Measurements from ENCODE around the gene ARHGEF7. TPM values are rescaled to one million over a fixed set of nuclear protein-coding genes. Genes with fewer than 3 reads are reported as not detected.

Gene ARHGEF7
- total RNA-seq, 2 experiments from 2014 or later = 67.0 to 71.2 TPM

- Mint-ChIP-seq H3K36me3 (ENCODE audit: low read depth) (no peaks in the 10 kb centered on the region), H3K4me1 (ENCODE audit: low read depth) (no peaks in the 10 kb centered on the region), H3K27ac (no peak overlapping the region), H3K27me3 (peaks cover 5% of the 10 kb centered on the region), H3K4me3 (no peak overlapping the region), H3K9me3 (no peaks in the 10 kb centered on the region)
- ATAC-seq (no peak), DNase-seq (no peak)
- CTCF ChIA-PET = no interaction called here
- intact Hi-C loops (cut with micrococcal nuclease) = no loop called here
- TF ChIP-seq CTCF (IDR thresholded peaks at IDR 0.05) = no peak
- POLR2A ChIA-PET = no interaction called here
Observed at GRCh38 chr13:111090169-111090568, 24.9 kb upstream of the ARHGEF7 start.

- H3K4me1 Mint-ChIP-seq (ENCODE audit: low read depth) = no peaks in the 10 kb centered on the region
- ChIA-PET CTCF (no interaction called here), POLR2A (no interaction called here)
- H3K27ac Mint-ChIP-seq = no peak overlapping the region
- H3K36me3 Mint-ChIP-seq (ENCODE audit: low read depth) = no peaks in the 10 kb centered on the region
- no peak for TF ChIP-seq CTCF (IDR thresholded peaks at IDR 0.05)
- H3K9me3 Mint-ChIP-seq = no peaks in the 10 kb centered on the region
- peaks cover 22% of the 10 kb centered on the region for H3K27me3 Mint-ChIP-seq
- intact Hi-C loops (cut with micrococcal nuclease) = no loop called here
- no peak overlapping the region for H3K4me3 Mint-ChIP-seq
- DNase-seq = no peak
- ATAC-seq = no peak
Observed at GRCh38 chr13:111092685-111093084, 22.4 kb upstream of the ARHGEF7 start.

- H3K27me3 Mint-ChIP-seq = peaks cover 24% of the 10 kb centered on the region
- intact Hi-C loops (cut with micrococcal nuclease) = no loop called here
- ChIA-PET CTCF (no interaction called here), POLR2A (no interaction called here)
- ATAC-seq (no peak), DNase-seq (no peak)
- no peaks in the 10 kb centered on the region for H3K4me1 Mint-ChIP-seq (ENCODE audit: low read depth)
- H3K27ac Mint-ChIP-seq = no peak overlapping the region
- no peak overlapping the region for H3K4me3 Mint-ChIP-seq
- H3K36me3 Mint-ChIP-seq (ENCODE audit: low read depth) = no peaks in the 10 kb centered on the region
- TF ChIP-seq CTCF (IDR thresholded peaks at IDR 0.05) = no peak
- no peaks in the 10 kb centered on the region for H3K9me3 Mint-ChIP-seq
Observed at GRCh38 chr13:111093136-111093535, 22.0 kb upstream of the ARHGEF7 start.

- CTCF ChIA-PET = no interaction called here
- H3K4me3 Mint-ChIP-seq = no peak overlapping the region
- no peak for ATAC-seq
- DNase-seq = no peak
- peaks cover 24% of the 10 kb centered on the region for H3K27me3 Mint-ChIP-seq
- no peaks in the 10 kb centered on the region for H3K36me3 Mint-ChIP-seq (ENCODE audit: low read depth)
- POLR2A ChIA-PET = no interaction called here
- H3K27ac Mint-ChIP-seq = no peak overlapping the region
- intact Hi-C loops (cut with micrococcal nuclease) = no loop called here
- no peak for TF ChIP-seq CTCF (IDR thresholded peaks at IDR 0.05)
- no peaks in the 10 kb centered on the region for H3K4me1 Mint-ChIP-seq (ENCODE audit: low read depth)
- H3K9me3 Mint-ChIP-seq = no peaks in the 10 kb centered on the region
Observed at GRCh38 chr13:111093634-111094033, 21.5 kb upstream of the ARHGEF7 start.

GRCh38 chr13:111095031-111095840 lies 19.9 kb upstream of the ARHGEF7 start:
- no peaks in the 10 kb centered on the region for H3K9me3 Mint-ChIP-seq
- DNase-seq = no peak
- POLR2A ChIA-PET = no interaction called here
- TF ChIP-seq CTCF (IDR thresholded peaks at IDR 0.05) = no peak
- intact Hi-C loops (cut with micrococcal nuclease) = no loop called here
- no peak overlapping the region for H3K27ac Mint-ChIP-seq
- H3K4me1 Mint-ChIP-seq (ENCODE audit: low read depth) = no peaks in the 10 kb centered on the region
- no peak for ATAC-seq
- peaks cover 24% of the 10 kb centered on the region for H3K27me3 Mint-ChIP-seq
- H3K4me3 Mint-ChIP-seq = no peak overlapping the region
- CTCF ChIA-PET = interaction anchor here (3.9 kb wide), 1 partner anchor 27 kb away, joined by 17 read pairs; no protein-coding TSS in a partner anchor
- H3K36me3 Mint-ChIP-seq (ENCODE audit: low read depth) = no peaks in the 10 kb centered on the region

Data from activated CD8-positive, alpha-beta T cell treated with anti-CD3 and anti-CD28 coated beads for 36 hours (primary cell).